Astrocyte (in vitro differentiated cells and primary cell): ENCODE results near the gene GJA8. TPM values are rescaled to one million over a fixed set of nuclear protein-coding genes. Genes with fewer than 3 reads are reported as not detected.

ENCODE experiments used
- DNase-seq: peaks from one replicate; pipeline ENCODE4 v3.0.0-alpha.2; 2010; ENCODE audit warnings: low read depth
- FAIRE-seq: peaks from 2 replicates; lab custom pipeline; 2011; peaks lifted over from hg19 to GRCh38; lab: Jason Lieb, UNC
- H2AFZ ChIP-seq: 2 replicates; pipeline ENCODE4 v1.6.0; 2012; ENCODE audit warnings: low read depth, low read length, inconsistent platforms
- H3K27ac ChIP-seq: 2 replicates; pipeline ENCODE4 v1.5.1; 2011; ENCODE audit warnings: low read depth, low read length, inconsistent platforms
- H3K27me3 ChIP-seq: 2 replicates; pipeline ENCODE4 v1.6.0; 2011; ENCODE audit warnings: low read length, inconsistent platforms; ENCODE audit not compliant: insufficient read depth
- H3K36me3 ChIP-seq: 2 replicates; pipeline ENCODE4 v1.5.1; 2011; ENCODE audit warnings: low read length, inconsistent platforms; ENCODE audit not compliant: insufficient read depth
- H3K4me1 ChIP-seq: 2 replicates; pipeline ENCODE4 v1.5.1; 2011; ENCODE audit warnings: low read length, inconsistent platforms; ENCODE audit not compliant: insufficient read depth
- H3K4me2 ChIP-seq: 2 replicates; pipeline ENCODE4 v1.6.0; 2012; ENCODE audit warnings: low read length, inconsistent platforms
- H3K4me3 ChIP-seq: 2 replicates; pipeline ENCODE4 v1.5.1; 2011; ENCODE audit warnings: low read depth, mild to moderate bottlenecking, low read length, inconsistent platforms; ENCODE audit not compliant: insufficient read depth
- H3K79me2 ChIP-seq: 2 replicates; pipeline ENCODE4 v1.6.0; 2012; ENCODE audit warnings: mild to moderate bottlenecking, low read length, inconsistent platforms; ENCODE audit not compliant: insufficient read depth
- H3K9ac ChIP-seq: 2 replicates; pipeline ENCODE4 v1.6.0; 2012; ENCODE audit warnings: mild to moderate bottlenecking, low read length, inconsistent platforms
- H3K9me3 ChIP-seq: 2 replicates; pipeline ENCODE4 v1.5.1; 2012; ENCODE audit warnings: low read depth, mild to moderate bottlenecking, low read length, inconsistent platforms; ENCODE audit not compliant: insufficient read depth
- H4K20me1 ChIP-seq: 2 replicates; pipeline ENCODE4 v1.6.0; 2012; ENCODE audit warnings: low read length, inconsistent platforms; ENCODE audit not compliant: insufficient read depth
- H3K27ac Mint-ChIP-seq: one replicate; pipeline ENCODE4 v1.8.0; 2021; ENCODE audit warnings: mild to moderate bottlenecking, mixed read lengths; ENCODE audit not compliant: unreplicated experiment
- H3K27me3 Mint-ChIP-seq: one replicate; pipeline ENCODE4 v1.8.0; 2021; ENCODE audit warnings: low read depth, mixed read lengths; ENCODE audit not compliant: unreplicated experiment
- H3K36me3 Mint-ChIP-seq: one replicate; pipeline ENCODE4 v1.8.0; 2021; ENCODE audit warnings: low read depth, mixed read lengths; ENCODE audit not compliant: unreplicated experiment
- H3K4me1 Mint-ChIP-seq: one replicate; pipeline ENCODE4 v1.8.0; 2021; ENCODE audit warnings: low read depth, mixed read lengths; ENCODE audit not compliant: unreplicated experiment
- H3K4me3 Mint-ChIP-seq: one replicate; pipeline ENCODE4 v1.8.0; 2021; ENCODE audit warnings: mild to moderate bottlenecking, moderate library complexity, mixed read lengths; ENCODE audit not compliant: unreplicated experiment
- H3K9me3 Mint-ChIP-seq: one replicate; pipeline ENCODE4 v1.8.0; 2021; ENCODE audit warnings: mild to moderate bottlenecking, mixed read lengths; ENCODE audit not compliant: unreplicated experiment
- CTCF ChIP-seq: IDR thresholded peaks from 2 replicates; pipeline ENCODE4 v1.5.1; 2011; ENCODE audit warnings: low read depth, mild to moderate bottlenecking, inconsistent platforms, low read length, moderate library complexity; ENCODE audit not compliant: insufficient read depth
- EZH2 ChIP-seq: IDR thresholded peaks from 2 replicates; pipeline ENCODE4 v1.6.1; 2012; ENCODE audit warnings: mild to moderate bottlenecking, low read length, inconsistent platforms; ENCODE audit not compliant: insufficient read depth
- total RNA-seq: library from RNA; stranded (reverse); gene quantifications from 2 replicates; pipeline ENCODE4 v1.2.1, GENCODE V29; 2021

Gene GJA8
- total RNA-seq, 1 donor from 2014 or later = not detected

DNA sequence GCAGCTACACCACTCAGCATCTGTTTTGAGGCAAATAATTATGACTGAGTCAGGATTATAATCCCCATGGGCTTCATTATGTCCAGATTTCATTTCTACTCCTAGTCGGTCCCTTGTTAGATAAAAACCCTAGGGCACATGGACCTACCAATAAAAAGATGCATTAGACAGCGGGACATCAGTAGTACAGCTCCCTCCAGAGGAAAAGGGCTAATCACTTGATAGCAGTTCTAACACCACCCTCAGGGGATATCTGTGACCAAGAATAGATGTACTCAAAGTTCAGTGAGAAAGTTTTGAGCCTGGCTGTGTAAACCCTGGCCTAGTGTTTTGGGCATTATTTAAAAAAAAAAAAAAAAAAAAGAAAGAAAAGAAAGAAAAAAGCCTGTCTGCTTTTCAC is 10.0 kb downstream of the GJA8 start:
- Histone ChIP-seq H3K9me3 (no peaks in the 10 kb centered on the region), H3K36me3 (no peaks in the 10 kb centered on the region), H4K20me1 (no peaks in the 10 kb centered on the region), H3K4me1 (no peaks in the 10 kb centered on the region), H2AFZ (no peak overlapping the region), H3K4me2 (no peak overlapping the region), H3K27me3 (peaks cover 3% of the 10 kb centered on the region), H3K9ac (no peak overlapping the region), H3K4me3 (no peak overlapping the region), H3K27ac (no peak overlapping the region), H3K79me2 (no peaks in the 10 kb centered on the region)
- no peak for TF ChIP-seq EZH2
- TF ChIP-seq CTCF = no peak
- Mint-ChIP-seq H3K36me3 (no peaks in the 10 kb centered on the region), H3K4me1 (no peaks in the 10 kb centered on the region), H3K9me3 (no peaks in the 10 kb centered on the region), H3K27me3 (peaks cover 22% of the 10 kb centered on the region), H3K27ac (no peak overlapping the region), H3K4me3 (no peak overlapping the region)
- no peak for FAIRE-seq
- no peak for DNase-seq

GRCh38 chr1:147913362-147913942 is 10.9 kb downstream of the GJA8 start:
- Histone ChIP-seq H3K27me3 (peaks cover 3% of the 10 kb centered on the region), H3K4me2 (no peak overlapping the region), H3K79me2 (no peaks in the 10 kb centered on the region), H3K9ac (no peak overlapping the region), H3K36me3 (no peaks in the 10 kb centered on the region), H3K27ac (no peak overlapping the region), H3K9me3 (no peaks in the 10 kb centered on the region), H2AFZ (no peak overlapping the region), H4K20me1 (no peaks in the 10 kb centered on the region), H3K4me1 (no peaks in the 10 kb centered on the region), H3K4me3 (no peak overlapping the region)
- no peak for DNase-seq
- TF ChIP-seq EZH2 = no peak
- TF ChIP-seq CTCF = no peak
- Mint-ChIP-seq H3K27me3 (peaks cover 21% of the 10 kb centered on the region), H3K4me3 (no peak overlapping the region), H3K36me3 (no peaks in the 10 kb centered on the region), H3K27ac (no peak overlapping the region), H3K9me3 (no peaks in the 10 kb centered on the region), H3K4me1 (no peaks in the 10 kb centered on the region)
- FAIRE-seq = no peak

DNA sequence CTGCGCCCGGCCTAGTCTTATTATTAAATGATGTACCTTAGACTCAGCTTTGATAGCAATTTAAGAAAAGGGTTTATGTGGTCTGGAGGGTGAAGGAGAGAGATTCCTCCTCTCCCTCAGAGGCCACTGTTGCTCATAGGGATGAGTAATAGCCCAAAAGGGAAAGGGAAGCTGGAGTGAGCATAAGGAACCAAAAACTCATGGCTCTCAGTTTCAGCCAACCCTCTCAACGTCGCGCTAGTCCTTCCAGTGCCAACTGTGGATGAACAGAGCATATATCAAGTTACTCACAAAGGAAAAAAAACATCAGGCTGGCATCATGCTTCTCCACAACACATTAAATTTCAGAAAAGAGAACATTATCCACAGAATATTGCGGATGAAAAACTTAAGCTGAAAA is 17.3 kb downstream of the GJA8 start:
- Histone ChIP-seq H3K79me2 (no peaks in the 10 kb centered on the region), H3K4me1 (no peaks in the 10 kb centered on the region), H3K4me2 (no peak overlapping the region), H3K27me3 (no peaks in the 10 kb centered on the region), H3K4me3 (no peak overlapping the region), H3K36me3 (no peaks in the 10 kb centered on the region), H4K20me1 (no peaks in the 10 kb centered on the region), H2AFZ (no peak overlapping the region), H3K9me3 (no peaks in the 10 kb centered on the region), H3K27ac (no peak overlapping the region), H3K9ac (no peak overlapping the region)
- Mint-ChIP-seq H3K27me3 (no peaks in the 10 kb centered on the region), H3K9me3 (no peaks in the 10 kb centered on the region), H3K27ac (no peak overlapping the region), H3K36me3 (no peaks in the 10 kb centered on the region), H3K4me1 (peaks cover 10% of the 10 kb centered on the region), H3K4me3 (no peak overlapping the region)
- FAIRE-seq (no peak), DNase-seq (no peak)
- no peak for TF ChIP-seq EZH2
- TF ChIP-seq CTCF = no peak
